GM21381 (cell line): ENCODE results near the gene GALNT3.

Source experiments
- ATAC-seq: cut with Tn5 transposase; IDR thresholded peaks from one replicate; pipeline ENCODE4 v1.9.1; 2021; ENCODE audit warnings: mild to moderate bottlenecking, moderate library complexity; ENCODE audit not compliant: unreplicated experiment

GALNT3 gene

GRCh38 chr2:165793779-165794535 lies at the start of gene GALNT3:
GALNT3 (minus strand) TSS chr2:165794247; CDS start chr2:165770700, 23,547 bp downstream.
- ATAC-seq = peak; percentile 29

- no peak for ATAC-seq
These were observed 49.3 kb upstream of the GALNT3 start for GRCh38 chr2:165843351-165843750.

GRCh38 chr2:165840333-165840958 lies 46.4 kb upstream of the GALNT3 start:
- ATAC-seq = no peak

- no peak for ATAC-seq
These were observed 45.6 kb upstream of the GALNT3 start for GRCh38 chr2:165839610-165840009.

GRCh38 chr2:165837122-165837521 lies 43.1 kb upstream of the GALNT3 start:
- ATAC-seq = no peak

- no peak for ATAC-seq
These were observed 41.3 kb upstream of the GALNT3 start for GRCh38 chr2:165835363-165835762.

- no peak for ATAC-seq
These were observed 39.1 kb upstream of the GALNT3 start for GRCh38 chr2:165833156-165833555.

GRCh38 chr2:165827921-165828276 lies 33.9 kb upstream of the GALNT3 start:
- peak; percentile 27 for ATAC-seq

GRCh38 chr2:165827016-165827920 lies 33.2 kb upstream of the GALNT3 start:
- ATAC-seq = peak; percentile 95

- ATAC-seq = no peak
These were observed 31.0 kb upstream of the GALNT3 start for GRCh38 chr2:165825041-165825440.

GRCh38 chr2:165820296-165820695 lies 26.2 kb upstream of the GALNT3 start:
- no peak for ATAC-seq

GRCh38 chr2:165818920-165819319 lies 24.9 kb upstream of the GALNT3 start:
- no peak for ATAC-seq

- ATAC-seq = peak; percentile 50
These were observed 21.5 kb upstream of the GALNT3 start for GRCh38 chr2:165815299-165816141.

- no peak for ATAC-seq
These were observed 20.4 kb upstream of the GALNT3 start for GRCh38 chr2:165814473-165814872.

- ATAC-seq = no peak
These were observed 17.7 kb upstream of the GALNT3 start for GRCh38 chr2:165811592-165812370.

GRCh38 chr2:165810418-165810817 lies 16.4 kb upstream of the GALNT3 start:
- ATAC-seq = no peak

GRCh38 chr2:165804719-165805118 lies 10.7 kb upstream of the GALNT3 start:
- ATAC-seq = no peak

- ATAC-seq = no peak
These were observed 9.2 kb upstream of the GALNT3 start for GRCh38 chr2:165803123-165803760.

GRCh38 chr2:165801176-165801575 lies 7.1 kb upstream of the GALNT3 start:
- ATAC-seq = no peak
